ENCODE data around the gene IRF3.

DNA sequence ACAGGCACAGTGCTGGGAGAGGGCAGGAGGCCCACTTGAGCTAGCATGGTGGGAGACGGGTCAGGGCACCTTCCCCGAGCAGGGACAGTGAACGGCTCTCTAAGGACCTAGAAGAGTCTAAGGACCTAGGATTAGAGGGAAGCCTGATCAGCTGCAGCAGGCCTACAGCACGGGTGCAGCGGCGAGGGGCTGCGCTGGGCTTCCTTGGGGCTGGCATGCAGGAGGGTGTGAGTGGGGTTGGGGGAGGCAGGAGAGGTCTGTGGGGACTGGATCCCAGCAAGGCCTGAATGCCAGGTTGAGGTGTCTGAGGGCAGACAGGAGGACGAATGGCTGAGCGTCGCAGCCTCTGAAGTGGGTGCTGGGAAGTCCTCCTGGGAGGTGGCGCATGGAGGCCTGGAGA lies 20.1 kb downstream of the IRF3 start:
- TF ChIP-seq EZH2 (IDR thresholded peaks at IDR 0.05) (no peak), EZH2phosphoT487 (IDR thresholded peaks at IDR 0.05) (no peak)
- TF ChIP-seq, protein P1, sequence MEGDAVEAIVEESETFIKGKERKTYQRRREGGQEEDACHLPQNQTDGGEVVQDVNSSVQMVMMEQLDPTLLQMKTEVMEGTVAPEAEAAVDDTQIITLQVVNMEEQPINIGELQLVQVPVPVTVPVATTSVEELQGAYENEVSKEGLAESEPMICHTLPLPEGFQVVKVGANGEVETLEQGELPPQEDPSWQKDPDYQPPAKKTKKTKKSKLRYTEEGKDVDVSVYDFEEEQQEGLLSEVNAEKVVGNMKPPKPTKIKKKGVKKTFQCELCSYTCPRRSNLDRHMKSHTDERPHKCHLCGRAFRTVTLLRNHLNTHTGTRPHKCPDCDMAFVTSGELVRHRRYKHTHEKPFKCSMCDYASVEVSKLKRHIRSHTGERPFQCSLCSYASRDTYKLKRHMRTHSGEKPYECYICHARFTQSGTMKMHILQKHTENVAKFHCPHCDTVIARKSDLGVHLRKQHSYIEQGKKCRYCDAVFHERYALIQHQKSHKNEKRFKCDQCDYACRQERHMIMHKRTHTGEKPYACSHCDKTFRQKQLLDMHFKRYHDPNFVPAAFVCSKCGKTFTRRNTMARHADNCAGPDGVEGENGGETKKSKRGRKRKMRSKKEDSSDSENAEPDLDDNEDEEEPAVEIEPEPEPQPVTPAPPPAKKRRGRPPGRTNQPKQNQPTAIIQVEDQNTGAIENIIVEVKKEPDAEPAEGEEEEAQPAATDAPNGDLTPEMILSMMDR (IDR thresholded peaks at IDR 0.05): no peak
